SK-N-MC (cell line): Measurements from ENCODE around the gene AGRP.
"Not testable (repeated sequence)": the region's sequence is repeated elsewhere in the genome, so short reads cannot be mapped to it uniquely, and the experiment has no call there.

Experiments used
- DNase-seq: peaks from one replicate; pipeline ENCODE4 v3.0.0-alpha.2; 2011; ENCODE audit warnings: low read depth, low spot score
- H3K27ac ChIP-seq: fragments of 200-600 bp; sonication (generic); 2 replicates; pipeline ENCODE4 v1.5.1; 2016; ENCODE audit warnings: mixed run types
- H3K36me3 ChIP-seq: fragments of 200-600 bp; sonication (generic); 2 replicates; pipeline ENCODE4 v1.6.1; 2017; ENCODE audit warnings: antibody characterized with exemption, low read length, mixed read lengths; ENCODE audit not compliant: insufficient read depth
- H3K4me3 ChIP-seq: fragments of 200-600 bp; sonication (generic); 2 replicates; pipeline ENCODE4 v1.5.1; 2016
- H3K9ac ChIP-seq: fragments of 200-600 bp; sonication (generic); 2 replicates; pipeline ENCODE4 v1.8.0; 2017; ENCODE audit warnings: mixed run types, mixed read lengths; ENCODE audit not compliant: insufficient read length
- H3K9me3 ChIP-seq: fragments of 200-600 bp; sonication (generic); 2 replicates; pipeline ENCODE4 v1.6.1; 2017; ENCODE audit warnings: low read depth, mild to moderate bottlenecking, antibody characterized with exemption, low read length, moderate library complexity, mixed read lengths
- EZH2 ChIP-seq: fragments of 200-600 bp; sonication (generic); IDR thresholded peaks from one replicate; pipeline ENCODE4 v1.6.1; 2017; ENCODE audit warnings: antibody characterized with exemption
- FOXP2 ChIP-seq: optimal IDR thresholded peaks from 2 replicates; pipeline ENCODE3; 2011; ENCODE audit warnings: mild to moderate bottlenecking, moderate library complexity; ENCODE audit not compliant: insufficient read depth; ENCODE audit errors: extremely low read length, control extremely low read depth
- POLR2AphosphoS5 ChIP-seq: IDR thresholded peaks from 2 replicates; pipeline ENCODE4 v1.6.1; 2012; ENCODE audit warnings: mild to moderate bottlenecking, low read depth, low read length, borderline replicate concordance

The AGRP gene

DNA sequence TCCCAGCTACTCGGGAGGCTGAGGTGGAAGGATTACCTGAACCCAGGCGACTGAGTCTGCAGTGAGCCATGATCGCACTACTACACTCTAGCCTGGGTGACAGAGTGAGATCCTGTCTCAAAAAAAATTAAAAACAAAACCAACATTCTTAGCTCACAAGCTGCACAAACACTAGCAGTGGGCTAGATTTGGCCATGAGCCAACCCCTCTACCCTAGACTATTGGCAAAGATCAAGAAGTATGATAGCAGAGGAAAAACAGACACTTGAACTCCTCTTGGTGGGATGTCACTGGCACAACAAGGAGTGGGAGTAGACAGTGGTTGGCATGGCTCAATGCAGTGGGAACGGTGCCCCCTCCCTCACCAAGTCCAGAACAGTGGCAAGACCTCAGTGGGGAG is 25.7 kb upstream of the AGRP start:
- no peak overlapping the region for H3K27ac ChIP-seq
- no peak overlapping the region for H3K9ac ChIP-seq
- no peaks in the 10 kb centered on the region for H3K36me3 ChIP-seq
- no peak for DNase-seq
- H3K4me3 ChIP-seq, result no peak overlapping the region
- H3K9me3 ChIP-seq, result no peaks in the 10 kb centered on the region
- no peak for TF ChIP-seq POLR2AphosphoS5
- TF ChIP-seq EZH2, result no peak
- TF ChIP-seq FOXP2, result no peak

DNA sequence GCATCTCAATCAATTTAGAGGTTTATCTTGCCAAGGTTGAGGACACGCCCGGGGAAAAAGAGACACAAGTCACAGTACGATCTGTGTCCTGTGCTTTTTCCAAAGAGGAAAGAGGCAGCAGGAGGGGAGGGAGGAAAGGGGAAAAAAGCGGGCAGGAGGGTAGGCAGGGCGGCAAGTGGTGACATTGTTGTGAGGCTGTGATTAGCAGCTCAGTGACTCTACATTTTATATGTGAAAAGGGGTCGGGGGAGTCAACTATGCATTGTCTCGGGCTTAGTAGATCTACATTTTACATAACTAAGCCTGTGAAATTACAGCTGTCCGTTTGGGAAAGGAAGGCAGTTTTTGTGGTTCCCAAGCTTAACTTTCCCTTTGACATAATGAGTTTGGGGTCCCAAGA is 23.1 kb upstream of the AGRP start:
- no peak overlapping the region for H3K27ac ChIP-seq
- no peaks in the 10 kb centered on the region for H3K9me3 ChIP-seq
- DNase-seq, result no peak
- TF ChIP-seq EZH2 (no peak), POLR2AphosphoS5 (no peak), FOXP2 (no peak)
- H3K36me3 ChIP-seq, result no peaks in the 10 kb centered on the region
- no peak overlapping the region for H3K4me3 ChIP-seq
- H3K9ac ChIP-seq, result no peak overlapping the region

DNA sequence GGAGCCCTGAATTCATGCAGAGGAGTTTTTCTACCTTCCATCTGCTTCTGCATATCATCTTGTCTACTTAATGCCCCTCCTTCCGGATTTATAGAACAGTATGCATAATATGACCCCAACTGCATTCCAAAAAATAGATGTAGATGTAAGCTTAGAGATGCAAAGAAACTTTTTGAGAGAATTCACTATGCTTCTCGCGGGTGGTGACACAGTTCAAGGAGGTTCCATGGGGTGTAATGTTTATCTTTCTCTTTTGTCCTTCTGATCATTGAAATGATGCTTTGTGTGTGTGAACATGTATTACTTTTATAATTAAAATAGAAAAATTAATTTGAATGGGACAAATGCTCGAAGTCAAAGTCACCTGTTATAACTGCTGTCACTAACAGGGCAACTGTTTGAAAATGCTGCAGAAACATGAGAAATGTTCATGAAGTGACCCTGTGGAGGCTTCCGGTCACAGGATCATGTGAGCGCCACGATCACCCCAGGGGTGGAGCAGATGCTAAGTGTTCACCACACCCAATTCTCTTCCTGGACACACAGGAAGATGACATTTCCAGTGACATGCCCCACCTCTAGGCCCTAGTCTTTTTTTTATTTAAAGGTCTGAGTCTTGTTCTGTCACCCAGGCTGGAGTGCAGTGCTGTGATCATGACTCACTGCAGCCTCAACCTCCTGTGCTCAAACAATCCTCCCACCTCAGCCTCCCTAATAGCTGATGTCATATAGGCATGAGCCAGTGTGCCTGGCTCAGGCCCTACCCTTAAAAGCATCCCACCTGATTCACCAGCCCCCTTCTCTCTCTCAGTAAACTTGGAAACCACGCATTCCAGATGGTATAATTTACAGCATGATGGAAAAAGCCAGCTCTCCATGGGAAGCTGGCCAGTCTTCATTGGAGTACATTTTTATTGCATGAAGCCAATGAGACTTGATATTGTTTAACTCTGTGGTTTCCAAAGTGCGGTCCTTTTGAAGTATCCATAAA is 21.0 kb upstream of the AGRP start:
- H3K36me3 ChIP-seq, result no peaks in the 10 kb centered on the region
- TF ChIP-seq POLR2AphosphoS5, result no peak
- no peak for TF ChIP-seq FOXP2
- no peak for TF ChIP-seq EZH2
- no peak overlapping the region for H3K9ac ChIP-seq
- no peak for DNase-seq
- H3K27ac ChIP-seq, result no peak overlapping the region
- H3K4me3 ChIP-seq, result no peak overlapping the region
- no peaks in the 10 kb centered on the region for H3K9me3 ChIP-seq

DNA sequence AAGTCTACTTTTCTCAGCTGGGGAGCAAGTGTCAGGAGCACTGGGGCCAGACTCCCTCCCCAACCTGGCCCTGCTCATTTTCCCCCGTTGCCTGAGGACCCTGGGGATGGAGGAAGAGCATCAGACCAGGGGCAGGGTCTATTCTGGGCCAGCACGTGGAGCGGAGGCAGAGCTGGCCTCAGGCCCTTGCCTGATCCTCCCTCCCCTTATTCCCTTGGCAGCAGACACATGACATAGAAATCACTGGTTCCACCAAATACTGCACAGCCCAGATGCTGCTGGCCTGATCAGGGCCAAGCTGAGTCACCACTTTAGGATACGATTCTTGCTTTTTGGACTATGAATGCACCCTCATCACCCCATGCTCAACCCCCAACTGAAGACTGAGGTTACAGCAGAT is 15.8 kb upstream of the AGRP start:
- no peaks in the 10 kb centered on the region for H3K36me3 ChIP-seq
- no peak overlapping the region for H3K9ac ChIP-seq
- DNase-seq, result no peak
- no peak overlapping the region for H3K27ac ChIP-seq
- no peak for TF ChIP-seq POLR2AphosphoS5
- TF ChIP-seq FOXP2, result no peak
- TF ChIP-seq EZH2, result no peak
- H3K4me3 ChIP-seq, result no peak overlapping the region
- H3K9me3 ChIP-seq, result no peaks in the 10 kb centered on the region

DNA sequence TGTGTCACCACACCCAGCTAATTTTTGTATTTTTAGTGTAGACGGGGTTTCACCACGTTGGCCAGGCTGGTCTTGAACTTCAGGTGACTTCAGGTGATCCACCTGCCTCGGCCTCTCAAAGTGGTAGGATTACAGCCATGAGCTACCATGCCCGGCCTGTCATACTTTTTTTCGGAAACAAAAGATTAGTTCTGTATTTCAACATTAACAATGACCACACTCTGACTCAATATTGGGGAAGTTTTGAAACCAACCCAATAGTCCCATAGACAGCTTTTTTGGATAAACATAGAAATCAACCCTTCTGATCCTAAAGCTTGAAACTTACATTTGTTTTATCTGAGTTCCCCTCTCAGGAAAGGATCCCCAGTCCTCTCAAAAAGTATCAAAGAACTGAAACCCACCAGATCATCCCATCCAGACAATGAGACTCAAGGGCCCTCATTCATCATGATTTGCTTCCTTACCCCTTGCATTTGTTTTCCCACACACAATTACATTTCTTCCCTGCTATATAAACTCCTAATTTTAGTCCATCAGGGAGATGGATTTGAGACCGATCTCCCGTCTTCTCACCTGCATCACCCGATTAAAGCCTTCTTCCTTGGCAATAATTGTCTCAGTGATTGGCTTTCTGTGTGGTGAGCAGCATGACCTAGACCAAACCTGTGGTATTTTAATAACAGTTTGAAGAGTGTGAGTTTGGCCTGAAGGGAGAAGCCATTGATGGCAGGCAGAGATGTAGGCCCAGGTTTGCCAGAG is 7.2 kb upstream of the AGRP start:
- no peak overlapping the region for H3K27ac ChIP-seq
- TF ChIP-seq POLR2AphosphoS5 (no peak), FOXP2 (no peak), EZH2 (no peak)
- H3K36me3 ChIP-seq, result no peaks in the 10 kb centered on the region
- no peak overlapping the region for H3K4me3 ChIP-seq
- H3K9ac ChIP-seq, result no peak overlapping the region
- H3K9me3 ChIP-seq, result no peaks in the 10 kb centered on the region
- no peak for DNase-seq

DNA sequence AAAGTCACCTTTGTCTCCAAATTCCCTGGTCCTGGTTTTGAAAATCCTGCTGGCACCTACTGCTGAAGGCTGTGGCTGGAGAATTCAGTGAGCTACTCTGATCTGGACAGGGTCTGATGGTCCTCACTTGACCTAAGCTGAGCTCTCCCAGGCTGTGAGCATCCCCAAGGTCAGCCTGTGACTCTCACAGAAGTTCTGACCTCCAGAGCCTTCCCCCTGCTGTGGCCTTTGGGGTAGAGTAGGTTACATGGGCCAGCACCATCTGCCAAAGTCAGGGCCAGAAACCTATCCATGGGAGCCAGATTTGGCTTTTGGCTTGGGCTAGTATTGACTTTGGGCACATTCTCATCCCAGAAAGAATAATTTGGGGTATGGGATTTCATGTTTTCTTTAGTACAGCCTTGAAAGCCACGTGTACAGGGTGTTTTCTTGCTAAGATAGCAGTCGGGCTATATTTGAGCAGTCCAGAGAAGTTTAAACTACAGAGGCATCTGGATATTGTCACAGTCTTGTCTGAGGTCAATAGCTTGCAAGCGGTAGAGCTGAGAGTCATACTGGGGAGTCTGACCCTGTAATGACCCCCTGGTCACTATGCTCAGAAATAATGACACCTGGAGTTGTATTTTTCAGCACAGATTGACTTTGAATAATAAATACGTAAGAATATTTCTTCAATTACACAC is 6.2 kb upstream of the AGRP start:
- TF ChIP-seq FOXP2 (no peak), POLR2AphosphoS5 (no peak), EZH2 (no peak)
- no peak overlapping the region for H3K9ac ChIP-seq
- no peak overlapping the region for H3K27ac ChIP-seq
- no peaks in the 10 kb centered on the region for H3K9me3 ChIP-seq
- no peaks in the 10 kb centered on the region for H3K36me3 ChIP-seq
- no peak for DNase-seq
- no peak overlapping the region for H3K4me3 ChIP-seq

DNA sequence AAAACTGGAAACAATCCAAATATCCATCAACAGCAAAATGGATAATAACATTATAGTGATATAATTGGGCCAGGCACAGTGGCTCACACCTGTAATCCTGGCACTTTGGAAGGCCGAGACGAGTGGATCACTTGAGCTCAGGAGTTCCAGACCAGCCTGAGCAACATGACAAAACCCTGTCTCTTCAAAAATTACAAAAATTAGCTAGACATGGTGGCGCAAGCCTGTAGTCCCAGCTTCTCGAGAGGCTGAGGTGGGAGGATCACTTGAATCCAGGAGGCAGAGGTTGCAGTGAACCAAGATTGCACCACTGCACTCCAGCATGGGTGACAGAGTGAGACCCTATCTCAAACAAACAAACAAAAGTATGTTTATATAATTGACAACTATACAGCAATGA is 4.2 kb upstream of the AGRP start:
- H3K27ac ChIP-seq, H3K9ac ChIP-seq, DNase-seq, H3K9me3 ChIP-seq, H3K4me3 ChIP-seq, H3K36me3 ChIP-seq: not testable (repeated sequence)

DNA sequence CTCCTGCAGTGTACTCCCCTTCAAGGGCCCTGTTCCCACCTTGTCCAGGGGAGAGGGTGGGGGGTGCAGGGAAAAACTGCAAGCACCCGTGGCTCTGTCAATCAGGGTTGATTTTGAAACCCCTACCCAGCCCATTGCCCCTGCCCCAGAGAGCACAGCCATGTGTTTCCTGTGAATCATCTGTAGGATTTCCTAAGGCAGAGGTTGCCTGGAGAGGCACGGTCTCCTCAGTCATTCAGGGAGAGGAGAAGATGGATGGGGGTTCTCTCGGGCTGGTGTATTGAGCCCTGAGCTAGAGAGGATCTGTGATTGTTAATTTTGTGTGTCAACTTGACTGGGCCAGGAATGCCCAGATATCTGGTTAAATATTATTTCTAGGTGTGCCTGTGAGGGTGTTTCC is 3.5 kb upstream of the AGRP start:
- Histone ChIP-seq H3K27ac (no peak overlapping the region), H3K9me3 (no peaks in the 10 kb centered on the region), H3K9ac (no peak overlapping the region), H3K4me3 (no peak overlapping the region), H3K36me3 (no peaks in the 10 kb centered on the region)
- TF ChIP-seq POLR2AphosphoS5 (no peak), FOXP2 (no peak), EZH2 (no peak)
- no peak for DNase-seq
